Stimulated activated CD8-positive, alpha-beta memory T cell treated with anti-CD3 and anti-CD28 coated beads, Interleukin-4, amount 100 ng/mL, for 4 hours (primary cell): Measurements from ENCODE around the gene PEX5L.
"Not testable (repeated sequence)": the region's sequence is repeated elsewhere in the genome, so short reads cannot be mapped to it uniquely, and the experiment has no call there.

Source experiments
- DNase-seq, 2 donors: peaks; one replicate each; pipeline ENCODE4 v3.0.0-alpha.2; 2020; ENCODE audit warnings: low read depth in 2 of 2, low spot score in 1 of 2

The PEX5L gene

GRCh38 chr3:180011927-180012326 lies 24.8 kb downstream of the PEX5L start:
- no peak for DNase-seq

DNA sequence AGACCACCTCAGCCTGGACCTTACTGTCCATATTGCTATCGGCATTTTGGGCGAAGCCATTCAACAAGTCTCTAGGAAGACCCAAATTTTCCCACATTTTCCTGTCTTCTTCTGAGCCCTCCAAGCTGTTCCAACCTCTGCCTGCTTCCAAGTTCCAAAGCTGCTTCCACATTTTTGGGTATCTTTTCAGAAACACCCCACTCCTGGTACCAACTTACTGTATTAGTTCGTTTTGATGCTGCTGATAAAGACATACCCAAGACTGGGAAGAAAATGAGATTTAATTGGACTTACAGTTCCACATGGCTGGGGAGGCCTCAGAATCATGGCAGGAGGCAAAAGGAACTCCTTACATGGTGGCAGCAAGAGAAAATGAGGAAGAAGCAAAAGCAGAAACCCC lies 28.4 kb downstream of the PEX5L start:
- not testable (repeated sequence) for DNase-seq

DNA sequence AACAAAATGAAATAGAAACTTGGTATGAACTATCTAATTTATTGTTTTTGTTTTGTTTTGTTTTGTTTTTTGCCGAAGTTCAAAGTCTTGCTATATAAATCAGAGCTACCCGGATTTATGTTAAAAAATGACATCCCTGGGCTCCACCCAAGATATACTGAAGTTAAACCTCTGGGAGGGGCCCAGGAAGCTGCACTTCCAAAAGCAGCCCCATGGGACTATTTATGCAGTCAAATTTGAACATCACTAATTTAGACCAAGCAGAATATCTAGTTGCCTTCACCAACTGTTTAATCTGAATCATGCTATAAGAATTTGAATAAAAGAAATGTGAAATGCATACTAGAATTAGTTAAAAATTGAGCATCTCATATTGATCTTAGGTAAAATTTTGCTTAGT lies 32.2 kb downstream of the PEX5L start:
- no peak for DNase-seq

GRCh38 chr3:180002006-180002405 lies 34.7 kb downstream of the PEX5L start:
- DNase-seq = no peak

DNA sequence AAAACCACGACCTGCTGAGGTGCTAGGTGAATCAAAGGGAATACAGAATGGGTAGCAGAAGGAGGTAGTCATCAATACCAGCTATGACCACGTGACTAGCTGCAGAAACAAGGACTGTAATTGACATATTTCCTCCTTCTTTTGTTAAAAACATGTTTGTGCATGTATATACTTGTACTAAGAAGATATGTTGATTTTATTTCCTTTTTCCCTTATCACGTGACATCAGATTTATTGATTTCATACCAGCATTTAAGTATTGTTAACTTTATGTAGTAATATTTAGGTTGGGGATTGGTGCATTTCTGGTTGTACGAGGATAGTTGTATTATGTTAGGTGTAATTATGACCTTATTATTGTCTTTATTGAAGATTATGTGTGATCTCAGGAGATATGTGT lies 36.2 kb downstream of the PEX5L start:
- DNase-seq = no peak

DNA sequence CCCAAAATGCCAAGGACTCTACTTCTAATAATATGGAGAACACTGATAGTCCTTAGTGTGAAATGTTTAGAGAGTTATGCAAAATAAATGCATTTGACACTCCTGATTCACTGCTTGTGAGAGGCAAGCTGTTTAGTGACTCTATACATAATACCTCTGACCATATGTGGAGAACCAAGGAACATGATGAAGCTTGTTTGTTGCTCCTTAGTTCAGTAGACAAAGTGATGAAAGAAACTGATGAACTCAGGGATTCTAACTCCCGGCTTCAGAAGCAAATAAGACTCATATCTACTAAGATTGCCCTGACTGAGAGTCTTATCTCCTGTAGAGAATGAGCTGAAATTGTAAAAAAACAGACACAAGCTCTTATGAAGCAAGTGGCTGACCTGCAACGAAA lies 41.3 kb downstream of the PEX5L start:
- DNase-seq = no peak

GRCh38 chr3:179991883-179992282 lies 44.9 kb downstream of the PEX5L start:
- no peak for DNase-seq

DNA sequence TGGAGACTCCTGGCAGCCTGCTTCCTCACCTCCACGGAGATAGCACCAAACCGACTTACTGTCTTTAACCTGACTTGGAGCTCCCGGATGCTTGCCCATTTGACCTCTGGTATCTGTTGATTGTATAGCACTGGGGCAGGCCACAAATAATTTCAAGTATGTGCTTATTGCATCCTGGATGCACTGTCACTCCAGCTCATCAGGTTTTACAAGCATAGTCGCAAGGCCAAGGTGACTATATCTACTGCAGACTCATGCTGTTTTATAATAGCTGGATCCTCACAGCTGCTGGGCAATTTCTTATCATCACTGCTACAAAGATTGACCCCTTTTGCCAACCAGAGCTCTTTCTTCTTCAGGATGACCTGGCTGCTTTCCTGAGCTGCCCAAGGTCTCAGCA lies 45.6 kb downstream of the PEX5L start:
- DNase-seq = no peak

DNA sequence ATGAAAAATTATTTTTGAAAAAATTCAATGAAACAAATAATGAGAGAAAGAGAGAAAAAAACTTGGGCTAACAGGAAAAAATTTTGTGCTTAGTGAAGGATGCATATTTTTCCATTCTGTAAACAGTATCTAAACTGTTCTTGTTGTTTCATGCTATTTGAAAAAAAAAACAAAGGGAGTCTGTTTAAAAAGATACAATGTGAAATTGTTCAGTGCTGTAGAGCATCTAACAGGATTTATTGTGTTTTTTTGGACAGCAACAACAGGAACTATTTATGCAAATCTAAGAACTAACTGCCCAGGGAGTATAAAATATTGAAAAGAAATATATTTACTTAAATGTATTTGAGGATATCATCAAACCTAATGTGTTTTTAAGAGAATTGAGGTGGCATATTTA lies 55.1 kb downstream of the PEX5L start:
- no peak for DNase-seq

GRCh38 chr3:179977356-179977755 lies 59.4 kb downstream of the PEX5L start:
- DNase-seq = no peak

- DNase-seq = no peak
These were observed 62.8 kb downstream of the PEX5L start for GRCh38 chr3:179973931-179974361.

DNA sequence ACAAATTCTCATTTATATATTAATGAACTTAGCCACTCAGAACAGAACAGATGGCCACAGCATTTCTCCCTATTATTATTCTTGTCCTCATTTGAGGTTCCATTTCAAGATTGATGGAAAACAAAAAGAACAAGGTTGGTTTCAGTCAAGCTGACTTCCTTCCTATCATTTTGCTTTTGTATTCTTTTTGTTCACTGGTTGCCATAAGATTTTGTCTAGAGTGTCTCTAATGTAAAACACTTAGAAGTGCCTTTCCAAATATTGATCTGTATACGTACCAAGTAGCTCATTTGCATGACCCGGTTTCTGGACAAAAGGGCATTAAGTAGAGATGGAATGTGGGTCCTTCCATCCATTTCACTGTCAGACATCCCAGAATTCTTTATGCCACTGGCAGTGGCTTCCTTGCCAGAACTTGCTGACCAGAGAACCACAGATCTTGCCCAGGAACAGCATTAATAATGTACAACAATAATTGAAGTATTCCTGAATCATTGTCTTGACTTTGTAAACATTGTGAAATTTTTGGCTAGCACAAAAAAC lies 63.8 kb downstream of the PEX5L start:
- no peak for DNase-seq

- DNase-seq = no peak
These were observed 65.5 kb downstream of the PEX5L start for GRCh38 chr3:179971280-179971679.

DNA sequence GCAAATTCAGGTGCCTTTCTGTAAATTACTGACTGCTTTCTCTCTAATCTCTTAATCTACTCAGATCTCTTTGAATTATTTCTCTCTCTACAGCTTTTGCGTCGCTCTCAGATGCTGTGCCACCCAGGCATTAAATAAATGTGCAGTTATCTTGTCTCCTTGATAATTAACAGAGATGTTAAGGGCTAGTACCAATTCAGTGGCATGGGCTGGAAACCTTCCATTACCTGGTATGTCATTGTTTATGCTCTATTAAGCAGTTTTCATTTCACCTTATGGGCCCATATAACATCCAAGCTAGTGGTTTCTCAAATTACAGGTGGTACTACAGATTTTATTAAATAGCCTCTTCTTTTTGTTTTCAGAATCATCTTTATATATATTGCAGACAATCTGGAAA lies 66.0 kb downstream of the PEX5L start:
- DNase-seq = no peak

GRCh38 chr3:179969525-179969924 lies 67.2 kb downstream of the PEX5L start:
- DNase-seq = no peak

DNA sequence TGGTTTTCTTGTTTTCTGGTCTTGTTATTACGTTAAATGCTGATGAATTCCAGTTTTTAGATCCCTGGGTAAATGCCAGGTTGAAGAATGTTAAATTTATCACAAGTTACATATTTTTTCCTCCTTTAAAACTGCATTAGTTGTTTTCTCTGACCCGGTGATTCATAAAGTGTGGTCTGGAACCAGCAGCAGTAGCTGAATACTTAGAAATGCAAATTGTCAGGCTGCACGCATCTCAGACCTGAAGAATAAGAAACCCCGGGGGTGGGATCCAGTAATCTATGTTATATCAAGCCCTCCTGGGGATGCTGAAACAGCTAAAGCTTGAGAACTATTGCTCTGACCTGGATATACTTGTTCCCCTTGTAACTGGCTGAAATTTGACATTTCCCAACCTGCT lies 69.1 kb downstream of the PEX5L start:
- DNase-seq = no peak

DNA sequence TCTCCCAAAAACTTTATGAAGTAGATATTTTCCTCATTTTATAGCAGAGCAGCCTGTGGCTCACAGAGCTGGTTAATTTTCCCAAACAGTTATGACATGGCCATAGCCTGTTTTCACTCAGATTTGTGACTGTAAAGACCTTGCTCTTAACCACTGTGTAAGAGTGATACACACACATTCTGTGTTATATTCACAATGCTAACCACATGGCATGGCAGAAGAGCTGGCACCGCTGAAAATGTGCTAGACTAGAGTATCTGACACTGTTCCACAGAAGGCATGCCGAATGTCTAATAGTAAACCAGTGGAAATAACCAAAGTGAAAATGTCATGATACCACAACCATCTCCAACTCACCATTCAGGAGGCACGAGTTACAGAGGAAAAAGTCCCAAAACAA lies 71.8 kb downstream of the PEX5L start:
- DNase-seq = no peak

DNA sequence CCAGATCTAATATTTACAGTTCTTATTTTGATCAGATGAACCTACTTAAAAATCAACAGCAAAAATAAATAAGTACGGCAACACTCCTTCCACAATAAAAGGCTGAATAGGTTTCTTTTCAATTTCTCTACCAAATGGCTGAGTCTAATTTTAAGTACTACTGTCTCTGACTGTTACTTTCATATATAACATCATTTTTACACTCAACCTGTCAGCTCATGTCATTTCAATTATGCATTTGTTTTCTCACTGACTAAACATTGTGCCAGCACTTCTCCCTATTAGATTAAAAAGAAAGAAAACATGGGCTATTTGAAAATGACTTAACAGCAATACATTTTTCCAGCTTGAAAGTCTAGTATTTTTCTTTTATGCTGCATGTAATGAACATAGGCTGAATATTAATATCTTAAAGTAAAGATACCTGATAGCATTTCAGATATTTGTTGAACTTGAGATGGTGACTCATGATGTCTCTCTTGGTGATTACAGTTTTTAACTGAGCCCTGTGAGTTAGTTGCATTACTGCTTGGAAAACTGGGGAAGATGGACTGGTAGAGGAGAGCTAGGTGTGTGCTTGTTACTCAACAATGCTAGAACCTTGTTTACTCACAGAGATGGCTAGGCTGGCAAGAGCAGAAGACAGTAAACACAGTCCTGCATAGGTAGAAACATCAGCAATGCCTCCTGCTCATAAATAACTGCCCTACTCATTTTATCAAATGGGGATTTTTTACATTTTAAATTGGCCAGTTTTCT lies 73.9 kb downstream of the PEX5L start:
- no peak for DNase-seq

DNA sequence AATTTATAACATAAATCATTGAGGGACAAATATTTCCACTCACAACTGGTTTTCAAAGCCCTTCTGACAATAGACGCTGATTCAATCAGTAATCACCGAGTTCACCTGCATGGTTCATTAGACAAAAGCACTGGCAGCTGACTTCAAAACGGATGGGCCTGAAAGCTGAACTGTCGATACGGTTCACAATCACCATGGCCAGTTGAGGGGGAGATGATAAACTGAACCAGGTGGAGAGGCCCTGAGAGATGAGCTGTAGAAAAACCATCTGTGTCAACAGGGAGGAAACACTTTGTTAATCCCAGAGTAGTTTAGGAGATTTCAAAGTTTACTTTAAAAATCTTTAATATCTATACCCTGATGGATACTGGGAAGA lies 75.0 kb downstream of the PEX5L start:
- DNase-seq = no peak

- no peak for DNase-seq
These were observed 75.5 kb downstream of the PEX5L start for GRCh38 chr3:179961071-179961702.

GRCh38 chr3:179958759-179959158 lies 78.0 kb downstream of the PEX5L start:
- DNase-seq = no peak

DNA sequence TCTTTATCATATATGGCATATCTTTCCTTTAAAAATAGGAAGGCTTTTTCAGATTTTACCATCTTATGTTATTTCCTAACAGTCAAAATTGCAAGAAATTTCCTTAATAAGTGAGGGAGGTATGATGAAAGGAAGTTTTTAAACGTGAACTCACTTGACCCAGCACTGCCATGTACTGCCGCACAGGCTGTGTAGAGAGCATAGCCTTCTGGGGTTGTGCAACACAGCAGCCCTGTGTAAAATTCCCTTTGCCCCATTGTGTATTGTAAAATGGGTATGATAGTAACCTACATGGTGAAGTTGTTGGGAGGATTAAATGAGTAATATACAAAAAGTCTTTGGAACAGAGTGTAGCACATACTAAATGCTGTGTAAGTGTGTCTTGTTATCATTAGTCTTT lies 78.6 kb downstream of the PEX5L start:
- DNase-seq = no peak
